NCI-H146 treated with DMSO at 0.1 percent for 48 hours (cell line): ENCODE data around the gene THSD7A.

Experiments
- DNase-seq: peaks from one replicate; lab custom pipeline; 2025; ENCODE audit not compliant: unreplicated experiment; lab: John Stamatoyannopoulos, UW

Gene THSD7A

GRCh38 chr7:11810043-11810625 lies 21.9 kb downstream of the THSD7A start:
- no peak for DNase-seq

- no peak for DNase-seq
Observed at GRCh38 chr7:11807000-11807399, 25.0 kb downstream of the THSD7A start.

- no peak for DNase-seq
Observed at GRCh38 chr7:11804621-11805020, 27.4 kb downstream of the THSD7A start.

GRCh38 chr7:11795231-11795630 lies 36.8 kb downstream of the THSD7A start:
- no peak for DNase-seq

GRCh38 chr7:11792166-11792565 lies 39.8 kb downstream of the THSD7A start:
- DNase-seq, result no peak

GRCh38 chr7:11788568-11788967 lies 43.4 kb downstream of the THSD7A start:
- no peak for DNase-seq

GRCh38 chr7:11787534-11787933 lies 44.5 kb downstream of the THSD7A start:
- DNase-seq, result no peak

GRCh38 chr7:11786186-11786585 lies 45.8 kb downstream of the THSD7A start:
- DNase-seq, result peak; percentile 18

- DNase-seq, result no peak
Observed at GRCh38 chr7:11784769-11785536, 47.0 kb downstream of the THSD7A start.

- no peak for DNase-seq
Observed at GRCh38 chr7:11779864-11780674, 51.9 kb downstream of the THSD7A start.

GRCh38 chr7:11776039-11776438 lies 56.0 kb downstream of the THSD7A start:
- no peak for DNase-seq

- DNase-seq, result peak; percentile 3
Observed at GRCh38 chr7:11775401-11775800, 56.6 kb downstream of the THSD7A start.

- no peak for DNase-seq
Observed at GRCh38 chr7:11768263-11768662, 63.7 kb downstream of the THSD7A start.

GRCh38 chr7:11767148-11767547 lies 64.8 kb downstream of the THSD7A start:
- DNase-seq, result no peak

- peak; percentile 85 for DNase-seq
Observed at GRCh38 chr7:11760372-11760771, 71.6 kb downstream of the THSD7A start.

GRCh38 chr7:11758627-11759111 lies 73.3 kb downstream of the THSD7A start:
- no peak for DNase-seq

GRCh38 chr7:11757153-11757552 lies 74.8 kb downstream of the THSD7A start:
- no peak for DNase-seq

GRCh38 chr7:11754933-11755332 lies 77.1 kb downstream of the THSD7A start:
- no peak for DNase-seq

GRCh38 chr7:11754123-11754522 lies 77.9 kb downstream of the THSD7A start:
- no peak for DNase-seq

GRCh38 chr7:11753433-11753832 lies 78.6 kb downstream of the THSD7A start:
- no peak for DNase-seq

GRCh38 chr7:11751807-11752389 lies 80.1 kb downstream of the THSD7A start:
- DNase-seq, result no peak
